ENCODE data around the gene PCBD1.
"Not testable (repeated sequence)": the region's sequence is repeated elsewhere in the genome, so short reads cannot be mapped to it uniquely, and the experiment has no call there.

Gene PCBD1

GRCh38 chr10:70887804-70888800 is at the start of gene PCBD1:
PCBD1 (minus strand) TSS chr10:70888565; CDS start chr10:70888533, 32 bp downstream.
- peak; percentile 18 for DNase-seq (ENCODE audit: low read depth)
- H3K4me3 ChIP-seq (ENCODE audit: low read depth, low read length) = peak within 1 kb of the TSS; percentile 64

GRCh38 chr10:70937661-70938060 is 49.3 kb upstream of the PCBD1 start:
- DNase-seq (ENCODE audit: low read depth) = no peak
- H3K4me3 ChIP-seq (ENCODE audit: low read depth, low read length) = no peak overlapping the region

GRCh38 chr10:70936111-70936510 is 47.7 kb upstream of the PCBD1 start:
- DNase-seq (ENCODE audit: low read depth) = no peak
- no peak overlapping the region for H3K4me3 ChIP-seq (ENCODE audit: low read depth, low read length)

GRCh38 chr10:70935631-70936030 is 47.3 kb upstream of the PCBD1 start:
- H3K4me3 ChIP-seq (ENCODE audit: low read depth, low read length) = no peak overlapping the region
- DNase-seq (ENCODE audit: low read depth) = no peak

GRCh38 chr10:70935125-70935625 is 46.8 kb upstream of the PCBD1 start:
- DNase-seq (ENCODE audit: low read depth) = no peak
- H3K4me3 ChIP-seq (ENCODE audit: low read depth, low read length) = no peak overlapping the region

GRCh38 chr10:70934701-70935100 is 46.3 kb upstream of the PCBD1 start:
- no peak for DNase-seq (ENCODE audit: low read depth)
- H3K4me3 ChIP-seq (ENCODE audit: low read depth, low read length) = no peak overlapping the region

- no peak for DNase-seq (ENCODE audit: low read depth)
- no peak overlapping the region for H3K4me3 ChIP-seq (ENCODE audit: low read depth, low read length)
Measured at GRCh38 chr10:70932392-70933196, 44.2 kb upstream of the PCBD1 start.

- no peak overlapping the region for H3K4me3 ChIP-seq (ENCODE audit: low read depth, low read length)
- DNase-seq (ENCODE audit: low read depth) = peak; percentile 11
Measured at GRCh38 chr10:70931168-70931815, 42.9 kb upstream of the PCBD1 start.

- DNase-seq (ENCODE audit: low read depth) = no peak
- H3K4me3 ChIP-seq (ENCODE audit: low read depth, low read length) = no peak overlapping the region
Measured at GRCh38 chr10:70930263-70931000, 42.1 kb upstream of the PCBD1 start.

- no peak overlapping the region for H3K4me3 ChIP-seq (ENCODE audit: low read depth, low read length)
- DNase-seq (ENCODE audit: low read depth) = no peak
Measured at GRCh38 chr10:70928140-70928539, 39.8 kb upstream of the PCBD1 start.

- DNase-seq (ENCODE audit: low read depth) = no peak
- H3K4me3 ChIP-seq (ENCODE audit: low read depth, low read length) = no peak overlapping the region
Measured at GRCh38 chr10:70927189-70927943, 39.0 kb upstream of the PCBD1 start.

- H3K4me3 ChIP-seq (ENCODE audit: low read depth, low read length) = no peak overlapping the region
- DNase-seq (ENCODE audit: low read depth) = no peak
Measured at GRCh38 chr10:70926226-70927000, 38.0 kb upstream of the PCBD1 start.

GRCh38 chr10:70925377-70926225 is 37.2 kb upstream of the PCBD1 start:
- H3K4me3 ChIP-seq (ENCODE audit: low read depth, low read length) = no peak overlapping the region
- no peak for DNase-seq (ENCODE audit: low read depth)

- DNase-seq (ENCODE audit: low read depth) = no peak
Measured at GRCh38 chr10:70923696-70924095, 35.3 kb upstream of the PCBD1 start.

GRCh38 chr10:70921285-70921684 is 32.9 kb upstream of the PCBD1 start:
- H3K4me3 ChIP-seq (ENCODE audit: low read depth, low read length) = no peak overlapping the region
- no peak for DNase-seq (ENCODE audit: low read depth)

More at GRCh38 chr10:70923696-70924095, 35.3 kb upstream of the PCBD1 start:
- H3K4me3 ChIP-seq (ENCODE audit: low read depth, low read length) = no peak overlapping the region

GRCh38 chr10:70920519-70920918 is 32.2 kb upstream of the PCBD1 start:
- DNase-seq (ENCODE audit: low read depth) = no peak
- H3K4me3 ChIP-seq (ENCODE audit: low read depth, low read length) = no peak overlapping the region

GRCh38 chr10:70919906-70920305 is 31.5 kb upstream of the PCBD1 start:
- DNase-seq (ENCODE audit: low read depth); H3K4me3 ChIP-seq (ENCODE audit: low read depth, low read length): not testable (repeated sequence)

Measured in skeletal muscle cell (primary cell).